Measurements from ENCODE around the gene GID8.

DNA sequence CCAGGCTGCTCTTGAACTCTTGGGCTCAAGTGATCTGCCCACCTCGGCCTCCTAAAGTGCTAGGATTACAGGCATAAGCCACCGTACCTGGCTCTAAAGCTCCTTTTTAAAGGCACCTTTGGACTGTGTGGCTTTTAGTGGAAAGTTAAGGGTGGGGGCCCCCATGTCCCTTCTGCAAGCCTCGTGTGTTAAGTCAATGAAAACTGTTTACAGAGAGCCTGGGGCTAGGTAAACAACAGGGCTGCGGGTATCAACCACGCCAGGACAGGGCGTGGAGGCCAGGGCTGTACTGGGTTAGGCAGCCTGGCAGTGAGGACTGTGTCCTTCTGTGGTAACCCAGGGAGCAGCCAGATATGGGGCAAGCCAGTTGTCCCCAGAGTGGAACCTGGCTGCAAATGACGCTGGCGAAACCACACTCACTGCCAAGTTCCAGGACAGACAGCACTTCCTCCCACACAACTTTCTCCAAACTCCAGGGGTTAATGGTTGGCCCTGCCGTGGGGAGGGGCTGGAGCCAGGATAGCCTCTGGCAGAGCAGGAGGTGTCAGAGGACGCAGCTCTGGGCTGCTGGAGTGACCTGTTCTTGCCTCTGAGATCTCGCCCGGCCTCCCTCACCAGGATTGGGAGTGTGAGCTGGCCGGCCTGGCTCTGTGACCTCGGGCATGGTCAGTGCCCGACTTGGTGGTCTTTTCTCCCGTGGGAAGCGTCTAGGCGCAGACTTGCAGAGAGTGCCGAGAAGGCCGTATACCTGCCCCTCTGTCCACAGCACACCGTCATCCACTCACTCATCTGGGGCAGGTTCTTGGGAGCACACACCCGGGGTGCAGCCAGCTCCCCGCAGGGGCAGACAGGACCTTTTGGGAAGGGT is 17.8 kb downstream of the GID8 start:
- TF ChIP-seq, protein P1, sequence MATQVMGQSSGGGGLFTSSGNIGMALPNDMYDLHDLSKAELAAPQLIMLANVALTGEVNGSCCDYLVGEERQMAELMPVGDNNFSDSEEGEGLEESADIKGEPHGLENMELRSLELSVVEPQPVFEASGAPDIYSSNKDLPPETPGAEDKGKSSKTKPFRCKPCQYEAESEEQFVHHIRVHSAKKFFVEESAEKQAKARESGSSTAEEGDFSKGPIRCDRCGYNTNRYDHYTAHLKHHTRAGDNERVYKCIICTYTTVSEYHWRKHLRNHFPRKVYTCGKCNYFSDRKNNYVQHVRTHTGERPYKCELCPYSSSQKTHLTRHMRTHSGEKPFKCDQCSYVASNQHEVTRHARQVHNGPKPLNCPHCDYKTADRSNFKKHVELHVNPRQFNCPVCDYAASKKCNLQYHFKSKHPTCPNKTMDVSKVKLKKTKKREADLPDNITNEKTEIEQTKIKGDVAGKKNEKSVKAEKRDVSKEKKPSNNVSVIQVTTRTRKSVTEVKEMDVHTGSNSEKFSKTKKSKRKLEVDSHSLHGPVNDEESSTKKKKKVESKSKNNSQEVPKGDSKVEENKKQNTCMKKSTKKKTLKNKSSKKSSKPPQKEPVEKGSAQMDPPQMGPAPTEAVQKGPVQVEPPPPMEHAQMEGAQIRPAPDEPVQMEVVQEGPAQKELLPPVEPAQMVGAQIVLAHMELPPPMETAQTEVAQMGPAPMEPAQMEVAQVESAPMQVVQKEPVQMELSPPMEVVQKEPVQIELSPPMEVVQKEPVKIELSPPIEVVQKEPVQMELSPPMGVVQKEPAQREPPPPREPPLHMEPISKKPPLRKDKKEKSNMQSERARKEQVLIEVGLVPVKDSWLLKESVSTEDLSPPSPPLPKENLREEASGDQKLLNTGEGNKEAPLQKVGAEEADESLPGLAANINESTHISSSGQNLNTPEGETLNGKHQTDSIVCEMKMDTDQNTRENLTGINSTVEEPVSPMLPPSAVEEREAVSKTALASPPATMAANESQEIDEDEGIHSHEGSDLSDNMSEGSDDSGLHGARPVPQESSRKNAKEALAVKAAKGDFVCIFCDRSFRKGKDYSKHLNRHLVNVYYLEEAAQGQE (IDR thresholded peaks at IDR 0.05): no peak
- TF ChIP-seq CTCF (IDR thresholded peaks at IDR 0.05) (no peak), TP53 (CRISPR knock-in tag; IDR thresholded peaks at IDR 0.05) (no peak), MAFK (IDR thresholded peaks at IDR 0.05; ENCODE audit: partially characterized antibody) (no peak), POLR2A (IDR thresholded peaks at IDR 0.05; ENCODE audit: low read length) (no peak), EHMT2 (IDR thresholded peaks at IDR 0.05; ENCODE audit: low read depth) (no peak), RAD21 (conservative IDR thresholded peaks at IDR 0.05 in 1 of 2, IDR thresholded peaks at IDR 0.05 in 1 of 2) (no peak), CHD2 (IDR thresholded peaks at IDR 0.05; ENCODE audit: low read length, partially characterized antibody) (no peak), JUN (IDR thresholded peaks at IDR 0.05) (no peak), POLR2AphosphoS2 (conservative IDR thresholded peaks at IDR 0.05; ENCODE audit: low read length) (no peak)
- TF ChIP-seq, protein P2, sequence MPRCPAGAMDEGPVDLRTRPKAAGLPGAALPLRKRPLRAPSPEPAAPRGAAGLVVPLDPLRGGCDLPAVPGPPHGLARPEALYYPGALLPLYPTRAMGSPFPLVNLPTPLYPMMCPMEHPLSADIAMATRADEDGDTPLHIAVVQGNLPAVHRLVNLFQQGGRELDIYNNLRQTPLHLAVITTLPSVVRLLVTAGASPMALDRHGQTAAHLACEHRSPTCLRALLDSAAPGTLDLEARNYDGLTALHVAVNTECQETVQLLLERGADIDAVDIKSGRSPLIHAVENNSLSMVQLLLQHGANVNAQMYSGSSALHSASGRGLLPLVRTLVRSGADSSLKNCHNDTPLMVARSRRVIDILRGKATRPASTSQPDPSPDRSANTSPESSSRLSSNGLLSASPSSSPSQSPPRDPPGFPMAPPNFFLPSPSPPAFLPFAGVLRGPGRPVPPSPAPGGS (IDR thresholded peaks at IDR 0.05): no peak
- TF ChIP-seq, protein P3, sequence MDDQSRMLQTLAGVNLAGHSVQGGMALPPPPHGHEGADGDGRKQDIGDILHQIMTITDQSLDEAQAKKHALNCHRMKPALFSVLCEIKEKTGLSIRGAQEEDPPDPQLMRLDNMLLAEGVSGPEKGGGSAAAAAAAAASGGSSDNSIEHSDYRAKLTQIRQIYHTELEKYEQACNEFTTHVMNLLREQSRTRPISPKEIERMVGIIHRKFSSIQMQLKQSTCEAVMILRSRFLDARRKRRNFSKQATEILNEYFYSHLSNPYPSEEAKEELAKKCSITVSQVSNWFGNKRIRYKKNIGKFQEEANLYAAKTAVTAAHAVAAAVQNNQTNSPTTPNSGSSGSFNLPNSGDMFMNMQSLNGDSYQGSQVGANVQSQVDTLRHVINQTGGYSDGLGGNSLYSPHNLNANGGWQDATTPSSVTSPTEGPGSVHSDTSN (IDR thresholded peaks at IDR 0.05): no peak
- TF ChIP-seq, protein P4, sequence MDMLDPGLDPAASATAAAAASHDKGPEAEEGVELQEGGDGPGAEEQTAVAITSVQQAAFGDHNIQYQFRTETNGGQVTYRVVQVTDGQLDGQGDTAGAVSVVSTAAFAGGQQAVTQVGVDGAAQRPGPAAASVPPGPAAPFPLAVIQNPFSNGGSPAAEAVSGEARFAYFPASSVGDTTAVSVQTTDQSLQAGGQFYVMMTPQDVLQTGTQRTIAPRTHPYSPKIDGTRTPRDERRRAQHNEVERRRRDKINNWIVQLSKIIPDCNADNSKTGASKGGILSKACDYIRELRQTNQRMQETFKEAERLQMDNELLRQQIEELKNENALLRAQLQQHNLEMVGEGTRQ (IDR thresholded peaks at IDR 0.05): no peak

All from A549 (cell line).